Stimulated activated naive B cell treated with anti-CD40 and anti-IgM and Interleukin-4, amounts not matched to agents 10 μg/mL and 1 μg/mL and 100 μg/mL, for 72 hours (primary cell): ENCODE results near the gene ZNF862.

Experiments used
- ATAC-seq, 2 donors: fragments of 150-1000 bp; cut with Tn5 transposase; replicated peaks; 2 replicates each; pipeline ENCODE4 v1.10.0; 2021; ENCODE audit warnings: moderate library complexity in 1 of 2
- DNase-seq: peaks from one replicate; pipeline ENCODE4 v3.0.0; 2021
- H3K27ac Mint-ChIP-seq: one replicate; pipeline ENCODE4 v1.8.0; 2022; ENCODE audit warnings: mild to moderate bottlenecking, mixed read lengths
- H3K27me3 Mint-ChIP-seq, 2 donors: one replicate each; pipeline ENCODE4 v1.8.0; 2022; ENCODE audit warnings: mixed read lengths in 2 of 2
- H3K36me3 Mint-ChIP-seq, 2 donors: one replicate each; pipeline ENCODE4 v1.8.0; 2022; ENCODE audit warnings: mixed read lengths in 2 of 2, mild to moderate bottlenecking in 1 of 2
- H3K4me1 Mint-ChIP-seq, 2 donors: one replicate each; pipeline ENCODE4 v1.8.0; 2022; ENCODE audit warnings: mixed read lengths in 2 of 2, mild to moderate bottlenecking in 1 of 2
- H3K4me3 Mint-ChIP-seq, 2 donors: one replicate each; pipeline ENCODE4 v1.8.0; 2022; ENCODE audit warnings: mild to moderate bottlenecking in 2 of 2, mixed read lengths in 2 of 2, moderate library complexity in 1 of 2
- H3K9me3 Mint-ChIP-seq, 2 donors: one replicate each; pipeline ENCODE4 v1.8.0; 2022; ENCODE audit warnings: mixed read lengths in 2 of 2, mild to moderate bottlenecking in 1 of 2

ZNF862 gene

DNA sequence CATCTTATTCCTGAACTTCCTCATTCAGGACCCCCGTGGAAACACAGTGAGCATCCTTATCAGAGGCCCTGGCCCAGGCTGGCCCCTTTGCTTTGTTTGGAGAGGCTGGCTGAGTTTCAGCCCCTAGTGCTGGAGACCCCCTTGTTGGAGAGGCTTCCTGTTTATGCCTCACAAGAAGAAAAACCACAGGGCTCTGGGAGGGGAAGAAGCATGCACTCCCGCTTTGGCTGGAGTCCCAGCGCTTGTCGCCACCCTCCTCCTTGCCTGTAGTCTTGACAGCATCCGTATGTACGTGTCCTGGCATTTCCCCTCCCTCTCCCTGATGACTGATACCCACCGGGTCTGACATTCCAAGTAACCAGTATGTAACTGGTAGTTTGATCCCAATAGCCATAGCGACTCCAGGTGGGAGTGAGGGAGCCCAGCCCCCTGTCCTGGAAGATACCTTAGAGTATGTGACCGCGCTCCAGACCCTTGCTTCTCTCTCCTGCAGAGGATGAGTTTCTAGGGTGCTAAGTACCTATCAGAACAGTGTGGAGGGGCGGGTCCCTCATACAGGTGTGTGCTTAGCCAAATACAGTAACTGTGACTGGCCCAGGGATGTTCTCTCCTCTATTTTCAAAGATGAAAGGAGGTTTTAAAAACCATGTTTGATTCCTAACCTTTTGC, 28.7 kb downstream of the ZNF862 start:
- peaks cover 18 to 50% of the 10 kb centered on the region in 2 donors for H3K4me1 Mint-ChIP-seq
- peaks cover 19 to 20% of the 10 kb centered on the region in 2 donors for H3K36me3 Mint-ChIP-seq
- ATAC-seq (no peak), DNase-seq (no peak)
- no peak overlapping the region for H3K27ac Mint-ChIP-seq
- H3K4me3 Mint-ChIP-seq, result no peak overlapping the region
- H3K9me3 Mint-ChIP-seq, result no peaks in the 10 kb centered on the region
- H3K27me3 Mint-ChIP-seq, result no peaks in the 10 kb centered on the region

DNA sequence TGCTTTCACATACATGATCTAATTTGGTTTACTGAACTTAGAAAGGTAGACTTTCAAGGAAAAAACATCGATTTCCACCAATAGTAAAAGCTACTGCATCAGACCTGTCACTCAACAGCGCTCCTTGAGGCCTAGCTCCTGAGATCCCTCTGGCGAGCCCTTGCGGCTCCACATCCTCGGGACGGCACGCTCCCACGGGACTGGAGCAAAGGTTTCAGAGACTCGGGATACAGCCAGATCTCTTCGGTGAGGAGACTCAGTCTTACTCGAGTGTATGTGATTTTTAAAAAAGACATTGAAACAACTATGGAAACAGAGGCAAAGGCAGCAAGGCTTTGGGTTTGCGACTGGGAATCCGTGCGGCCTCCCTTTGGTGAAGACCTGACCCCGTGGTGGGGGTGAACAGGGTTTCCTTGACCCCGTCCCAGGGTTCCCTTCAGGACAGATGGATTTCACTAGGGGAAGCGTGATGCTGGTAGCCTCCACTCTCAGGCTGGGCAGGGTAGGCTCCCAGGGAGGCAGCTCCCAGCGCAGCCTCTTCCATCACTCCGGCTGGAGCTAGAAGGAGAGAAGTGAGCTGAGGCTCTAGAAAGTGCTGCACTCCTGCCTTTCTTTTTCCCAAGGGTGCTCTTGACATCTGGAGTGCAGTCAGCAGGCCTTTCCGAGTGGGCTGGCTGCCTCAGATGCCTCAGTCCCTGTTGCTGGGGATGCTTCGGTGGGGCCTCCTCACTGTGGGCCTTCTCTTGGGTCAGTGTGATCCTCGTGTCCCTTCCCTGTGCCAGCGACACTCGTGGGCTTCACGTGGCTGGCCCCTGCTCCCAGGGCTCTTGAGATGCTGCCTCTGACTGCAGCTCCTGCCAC, 29.8 kb downstream of the ZNF862 start:
- no peaks in the 10 kb centered on the region for H3K27me3 Mint-ChIP-seq
- ATAC-seq (no peak), DNase-seq (no peak)
- H3K9me3 Mint-ChIP-seq, result no peaks in the 10 kb centered on the region
- H3K36me3 Mint-ChIP-seq, result peaks cover 8 to 11% of the 10 kb centered on the region in 2 donors
- H3K4me1 Mint-ChIP-seq, result peaks cover 22 to 58% of the 10 kb centered on the region in 2 donors
- no peak overlapping the region for H3K27ac Mint-ChIP-seq
- no peak overlapping the region for H3K4me3 Mint-ChIP-seq

DNA sequence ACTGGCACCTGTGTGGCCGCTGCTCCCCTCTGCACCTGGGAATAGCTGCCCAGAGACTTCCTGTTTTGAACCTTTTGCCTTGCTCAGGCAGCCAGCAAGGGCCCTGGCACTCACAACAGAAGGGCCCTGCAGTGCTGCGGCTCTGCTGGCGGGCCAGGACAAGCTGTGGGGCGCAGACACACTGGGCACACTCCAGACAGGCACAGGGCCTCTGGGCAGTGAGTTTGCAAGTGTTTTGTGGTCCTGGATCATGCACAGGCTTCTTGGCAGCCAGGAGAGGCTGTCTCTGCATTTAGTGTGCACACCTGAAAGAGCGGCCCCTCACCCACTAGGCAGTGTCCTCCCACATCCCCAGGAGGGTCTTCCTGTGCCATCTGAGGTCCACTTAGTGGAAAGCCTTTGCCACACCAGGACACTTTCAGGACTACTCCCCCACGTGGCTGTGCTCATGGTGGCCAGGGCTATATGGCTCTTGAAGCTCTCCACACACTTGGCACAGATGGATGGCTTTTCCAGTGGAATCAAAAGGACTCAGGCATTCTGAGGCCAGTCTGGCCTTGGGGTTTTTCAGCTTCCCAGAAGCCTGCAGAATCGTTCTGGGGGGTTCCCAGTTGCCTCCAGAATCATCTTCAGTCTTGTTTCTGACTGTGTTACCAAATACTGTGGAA, 30.6 kb downstream of the ZNF862 start:
- no peaks in the 10 kb centered on the region for H3K27me3 Mint-ChIP-seq
- H3K27ac Mint-ChIP-seq, result no peak overlapping the region
- ATAC-seq (no peak), DNase-seq (no peak)
- peaks cover 4 to 11% of the 10 kb centered on the region in 2 donors for H3K36me3 Mint-ChIP-seq
- H3K4me3 Mint-ChIP-seq, result no peak overlapping the region
- H3K9me3 Mint-ChIP-seq, result no peaks in the 10 kb centered on the region
- H3K4me1 Mint-ChIP-seq, result peaks cover 22 to 61% of the 10 kb centered on the region in 2 donors

GRCh38 chr7:149869291-149869650, 31.1 kb downstream of the ZNF862 start:
- H3K4me3 Mint-ChIP-seq, result no peak overlapping the region
- no peaks in the 10 kb centered on the region for H3K9me3 Mint-ChIP-seq
- H3K4me1 Mint-ChIP-seq, result peaks cover 24 to 66% of the 10 kb centered on the region in 2 donors
- ATAC-seq (no peak), DNase-seq (no peak)
- no peak overlapping the region for H3K27ac Mint-ChIP-seq
- H3K36me3 Mint-ChIP-seq, result peaks cover 3 to 11% of the 10 kb centered on the region in 2 donors
- no peaks in the 10 kb centered on the region for H3K27me3 Mint-ChIP-seq

GRCh38 chr7:149869867-149870266, 31.7 kb downstream of the ZNF862 start:
- DNase-seq (no peak), ATAC-seq (no peak)
- Mint-ChIP-seq H3K27ac (no peak overlapping the region), H3K4me3 (no peak overlapping the region), H3K4me1 (peaks cover 28 to 72% of the 10 kb centered on the region in 2 donors), H3K36me3 (peaks cover 0 to 8% of the 10 kb centered on the region in 2 donors), H3K9me3 (no peaks in the 10 kb centered on the region), H3K27me3 (no peaks in the 10 kb centered on the region)

DNA sequence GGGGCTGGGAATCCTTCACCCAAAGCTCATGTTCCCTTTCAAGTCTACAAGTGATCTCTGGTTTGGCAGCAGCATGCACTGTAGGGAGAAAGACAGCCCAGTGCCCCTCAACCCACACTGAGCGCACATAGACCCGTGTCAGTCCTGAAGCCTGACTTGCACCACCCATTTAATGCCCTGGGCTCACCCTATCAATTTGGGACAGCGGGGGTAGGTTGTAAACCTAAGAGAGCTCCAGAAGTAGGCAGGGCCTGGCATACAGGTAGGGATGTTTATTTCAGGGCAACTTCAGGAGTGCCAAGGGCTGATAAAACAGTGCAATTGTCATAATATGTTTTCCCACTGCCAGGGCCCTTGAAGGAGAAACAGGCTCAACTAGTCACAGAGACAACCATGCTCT, 32.1 kb downstream of the ZNF862 start:
- H3K27ac Mint-ChIP-seq, result no peak overlapping the region

DNA sequence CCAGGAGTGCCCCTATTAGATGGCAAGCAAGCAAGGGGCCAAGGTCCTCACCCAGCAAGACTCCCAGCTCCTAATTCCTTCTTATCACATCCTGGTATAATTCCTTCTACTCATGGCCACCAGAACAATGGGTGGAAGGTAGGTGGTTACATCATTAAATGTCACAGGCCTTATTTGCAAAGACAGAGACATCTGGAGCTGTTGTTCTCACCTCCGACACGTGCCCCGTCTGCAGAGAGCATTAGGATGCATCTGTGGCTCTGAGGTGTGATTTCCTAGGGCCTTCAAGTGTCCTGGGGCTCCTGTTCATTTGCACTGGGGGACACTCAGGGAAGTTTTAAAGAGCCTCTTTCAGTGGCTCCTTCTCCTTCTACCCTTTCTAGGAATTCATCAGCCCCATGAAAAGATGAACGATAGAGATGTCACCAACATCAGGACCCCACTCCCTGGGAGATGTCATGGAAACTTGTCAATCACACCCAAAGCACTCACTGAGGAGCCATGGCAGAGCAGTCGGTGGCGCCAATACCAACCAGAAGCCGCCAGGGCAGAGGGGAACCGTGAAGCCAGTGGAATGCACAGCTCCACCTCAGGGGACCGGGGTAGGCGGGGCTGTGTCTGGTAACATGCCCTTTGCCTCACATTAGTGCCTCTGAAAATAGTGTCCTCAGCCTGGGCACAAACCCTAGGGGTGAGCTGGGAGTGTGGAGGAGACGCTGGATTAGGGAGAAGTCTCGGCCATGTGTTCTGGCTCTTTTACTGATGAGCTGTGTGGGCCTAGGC, 32.7 kb downstream of the ZNF862 start:
- no peaks in the 10 kb centered on the region for H3K9me3 Mint-ChIP-seq
- no peak for ATAC-seq

More for the DNA sequence above, 32.1 kb downstream of the ZNF862 start:
- Mint-ChIP-seq H3K9me3 (no peaks in the 10 kb centered on the region), H3K27me3 (no peaks in the 10 kb centered on the region), H3K4me1 (peaks cover 31 to 73% of the 10 kb centered on the region in 2 donors), H3K36me3 (peaks cover 0 to 5% of the 10 kb centered on the region in 2 donors), H3K4me3 (no peak overlapping the region)
- ATAC-seq, result no peak
- no peak for DNase-seq

DNA sequence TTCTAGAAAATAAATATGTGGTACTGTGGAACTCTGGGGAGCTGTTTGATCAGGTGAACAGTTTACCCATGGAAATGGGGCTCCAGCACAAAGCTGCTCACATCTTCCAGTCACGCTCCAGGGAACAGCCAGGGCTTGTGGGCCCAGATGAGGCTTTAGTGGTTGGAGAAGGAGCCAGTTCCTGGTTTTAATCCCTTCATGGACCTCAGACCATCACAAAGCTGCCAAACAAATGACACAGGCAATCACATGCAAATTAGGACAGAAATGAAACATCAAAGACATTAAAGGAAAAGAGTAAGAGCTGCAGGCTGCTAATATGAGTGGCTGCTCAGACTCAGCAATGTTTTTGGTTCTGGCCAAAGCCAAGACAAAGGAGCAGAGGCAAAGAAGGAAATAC, 33.4 kb downstream of the ZNF862 start:
- H3K27ac Mint-ChIP-seq, result no peak overlapping the region
- no peaks in the 10 kb centered on the region for H3K27me3 Mint-ChIP-seq
- DNase-seq (no peak), ATAC-seq (peak; percentile 2 to 6)
- peak overlapping the region in 1 of 2 donors; percentile 22 for H3K4me3 Mint-ChIP-seq
- no peaks in the 10 kb centered on the region for H3K9me3 Mint-ChIP-seq
- H3K4me1 Mint-ChIP-seq, result peaks cover 32 to 73% of the 10 kb centered on the region in 2 donors
- H3K36me3 Mint-ChIP-seq, result peaks cover 4 to 7% of the 10 kb centered on the region in 2 donors

More for the DNA sequence above, 32.7 kb downstream of the ZNF862 start:
- no peaks in the 10 kb centered on the region for H3K27me3 Mint-ChIP-seq
- no peak for DNase-seq
- H3K27ac Mint-ChIP-seq, result no peak overlapping the region
- H3K4me3 Mint-ChIP-seq, result no peak overlapping the region
- peaks cover 5 to 7% of the 10 kb centered on the region in 2 donors for H3K36me3 Mint-ChIP-seq
- peaks cover 35 to 77% of the 10 kb centered on the region in 2 donors for H3K4me1 Mint-ChIP-seq

- Mint-ChIP-seq H3K27ac (peak overlapping the region; percentile 86), H3K27me3 (no peaks in the 10 kb centered on the region), H3K36me3 (peaks cover 3 to 8% of the 10 kb centered on the region in 2 donors), H3K4me3 (peak overlapping the region; percentile 85 to 87), H3K4me1 (peaks cover 31 to 65% of the 10 kb centered on the region in 2 donors), H3K9me3 (no peaks in the 10 kb centered on the region)
- DNase-seq, result no peak
- ATAC-seq, result peak in 1 of 2 donors; percentile 15
Observed at GRCh38 chr7:149872419-149873073, 34.4 kb downstream of the ZNF862 start.

- H3K36me3 Mint-ChIP-seq, result peaks cover 3 to 16% of the 10 kb centered on the region in 2 donors
- no peaks in the 10 kb centered on the region for H3K27me3 Mint-ChIP-seq
- peaks cover 31 to 63% of the 10 kb centered on the region in 2 donors for H3K4me1 Mint-ChIP-seq
- DNase-seq, result peak; percentile 92
- ATAC-seq, result peak; percentile 92 to 96
- peak within 1 kb of the TSS; percentile 85 to 87 for H3K4me3 Mint-ChIP-seq
- H3K27ac Mint-ChIP-seq, result peak within 1 kb of the TSS; percentile 86
- no peaks in the 10 kb centered on the region for H3K9me3 Mint-ChIP-seq
Observed at GRCh38 chr7:149873074-149873969, 35.1 kb downstream of the ZNF862 start, which contains the start of gene ATP6V0E2. Gene ATP6V0E2 (plus strand): TSS chr7:149873969. CDS start chr7:149874066, 97 bp downstream.

- H3K27me3 Mint-ChIP-seq, result no peaks in the 10 kb centered on the region
- no peaks in the 10 kb centered on the region for H3K9me3 Mint-ChIP-seq
- H3K4me3 Mint-ChIP-seq, result peak overlapping the region; percentile 85 to 87
- H3K36me3 Mint-ChIP-seq, result peaks cover 3 to 19% of the 10 kb centered on the region in 2 donors
- peaks cover 31 to 56% of the 10 kb centered on the region in 2 donors for H3K4me1 Mint-ChIP-seq
- no peak for DNase-seq
- peak in 1 of 2 donors; percentile 44 for ATAC-seq
- H3K27ac Mint-ChIP-seq, result peak overlapping the region; percentile 79
Observed at GRCh38 chr7:149873970-149874643, 35.9 kb downstream of the ZNF862 start.

- H3K27ac Mint-ChIP-seq, result no peak overlapping the region
- peaks cover 5 to 22% of the 10 kb centered on the region in 2 donors for H3K36me3 Mint-ChIP-seq
- H3K27me3 Mint-ChIP-seq, result no peaks in the 10 kb centered on the region
- H3K4me3 Mint-ChIP-seq, result peak overlapping the region; percentile 85 to 87
- DNase-seq (no peak), ATAC-seq (no peak)
- H3K4me1 Mint-ChIP-seq, result peaks cover 30 to 50% of the 10 kb centered on the region in 2 donors
- H3K9me3 Mint-ChIP-seq, result no peaks in the 10 kb centered on the region
Observed at GRCh38 chr7:149874644-149875028, 36.5 kb downstream of the ZNF862 start.
